ENCODE data around the gene C9orf72.

DNA sequence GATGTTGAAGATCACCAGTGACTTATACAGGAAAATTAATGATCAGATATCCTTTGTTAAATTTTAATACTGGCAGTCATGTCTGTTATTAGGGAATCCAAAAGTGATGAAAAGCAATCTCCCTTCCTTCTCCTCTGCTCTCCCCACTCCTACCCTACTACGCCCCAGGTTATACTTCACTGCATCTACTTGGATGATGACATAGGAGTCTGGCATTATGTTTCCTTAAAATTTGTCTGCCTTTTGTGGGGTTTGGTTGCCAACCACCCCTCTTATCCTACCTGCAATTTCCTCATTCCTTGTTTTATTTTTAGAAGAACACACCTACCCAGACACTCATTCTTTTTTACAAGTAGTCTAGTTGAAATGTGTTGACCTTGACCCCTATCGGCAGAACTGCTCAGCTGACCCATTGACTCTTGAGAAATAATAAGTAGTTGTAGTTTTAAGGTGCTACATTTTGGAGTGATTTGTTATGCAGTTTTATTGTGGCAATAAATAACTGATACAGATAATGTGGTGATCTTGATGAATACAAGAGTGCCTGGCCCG is 38.5 kb downstream of the C9orf72 start:
- TF ChIP-seq, protein P1, sequence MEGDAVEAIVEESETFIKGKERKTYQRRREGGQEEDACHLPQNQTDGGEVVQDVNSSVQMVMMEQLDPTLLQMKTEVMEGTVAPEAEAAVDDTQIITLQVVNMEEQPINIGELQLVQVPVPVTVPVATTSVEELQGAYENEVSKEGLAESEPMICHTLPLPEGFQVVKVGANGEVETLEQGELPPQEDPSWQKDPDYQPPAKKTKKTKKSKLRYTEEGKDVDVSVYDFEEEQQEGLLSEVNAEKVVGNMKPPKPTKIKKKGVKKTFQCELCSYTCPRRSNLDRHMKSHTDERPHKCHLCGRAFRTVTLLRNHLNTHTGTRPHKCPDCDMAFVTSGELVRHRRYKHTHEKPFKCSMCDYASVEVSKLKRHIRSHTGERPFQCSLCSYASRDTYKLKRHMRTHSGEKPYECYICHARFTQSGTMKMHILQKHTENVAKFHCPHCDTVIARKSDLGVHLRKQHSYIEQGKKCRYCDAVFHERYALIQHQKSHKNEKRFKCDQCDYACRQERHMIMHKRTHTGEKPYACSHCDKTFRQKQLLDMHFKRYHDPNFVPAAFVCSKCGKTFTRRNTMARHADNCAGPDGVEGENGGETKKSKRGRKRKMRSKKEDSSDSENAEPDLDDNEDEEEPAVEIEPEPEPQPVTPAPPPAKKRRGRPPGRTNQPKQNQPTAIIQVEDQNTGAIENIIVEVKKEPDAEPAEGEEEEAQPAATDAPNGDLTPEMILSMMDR (IDR thresholded peaks at IDR 0.05; ENCODE audit: insufficient read depth, low read length, poor library complexity, severe bottlenecking): no peak
- TF ChIP-seq EZH2phosphoT487 (conservative IDR thresholded peaks at IDR 0.05; ENCODE audit: low read length): no peak
